GM12875 (cell line): ENCODE data around the gene AHDC1.
A peak's percentile ranks its signal among the peaks of the same experiment; 100 is the strongest.

ENCODE experiments used
- H3K4me3 ChIP-seq: one replicate; pipeline ENCODE4 v1.5.1; 2011; ENCODE audit warnings: low read depth, low read length, control low read depth
- TF ChIP-seq, protein P1 (sequence below): IDR thresholded peaks from 2 replicates; pipeline ENCODE4 v1.5.1; 2011; ENCODE audit warnings: low read depth, mild to moderate bottlenecking, control low read depth, inconsistent platforms, low read length, moderate library complexity, borderline replicate concordance; ENCODE audit not compliant: insufficient read depth

Gene AHDC1

DNA sequence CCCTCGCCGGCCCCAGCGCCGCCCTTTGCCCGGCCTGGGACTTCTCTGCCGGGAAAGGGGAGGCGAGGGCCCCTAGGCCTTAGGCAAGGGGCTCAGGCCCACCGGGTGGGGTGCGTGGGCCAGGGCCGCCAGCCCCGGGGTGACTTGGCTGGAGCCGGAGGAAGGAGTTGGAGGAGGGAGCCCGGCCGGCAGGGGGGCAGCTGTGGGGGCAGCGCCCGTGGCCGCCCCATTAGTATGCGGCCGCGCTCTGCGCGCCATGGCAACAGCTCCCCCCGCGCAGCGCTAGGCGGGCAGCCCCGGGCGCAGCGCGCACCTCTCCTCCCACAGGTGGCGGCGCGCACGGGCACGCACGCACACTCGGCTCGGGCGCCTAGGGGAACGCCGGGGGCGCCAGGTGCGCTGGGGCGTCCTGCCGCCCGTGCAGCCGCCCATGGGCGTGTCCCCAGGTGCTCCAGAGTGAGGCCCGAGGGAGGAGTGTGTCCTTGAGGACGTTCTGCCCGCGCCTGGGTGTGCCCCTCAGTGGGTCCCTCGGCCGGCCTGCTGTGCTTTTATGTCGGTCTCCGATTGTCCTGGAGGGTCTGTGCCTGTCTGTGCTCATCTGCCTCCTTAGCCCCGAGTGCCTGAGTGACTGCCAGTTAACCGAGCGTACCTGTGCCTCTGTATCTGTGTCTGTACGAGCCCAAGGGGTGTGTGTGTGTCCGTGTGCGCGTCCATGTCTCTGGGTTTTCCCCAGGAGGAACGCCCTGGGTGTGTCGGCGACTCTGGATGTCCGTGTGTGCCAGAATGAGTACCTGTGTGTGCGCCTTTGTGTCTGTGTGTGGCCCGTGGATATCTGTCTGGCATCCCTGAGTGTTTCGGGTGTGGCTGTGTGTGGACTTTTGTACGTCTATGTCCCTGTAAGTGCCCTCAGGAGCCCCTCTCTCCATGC lies 75.8 kb downstream of the AHDC1 start:
- peak overlapping the region; percentile 38 for H3K4me3 ChIP-seq
- TF ChIP-seq, protein P1, sequence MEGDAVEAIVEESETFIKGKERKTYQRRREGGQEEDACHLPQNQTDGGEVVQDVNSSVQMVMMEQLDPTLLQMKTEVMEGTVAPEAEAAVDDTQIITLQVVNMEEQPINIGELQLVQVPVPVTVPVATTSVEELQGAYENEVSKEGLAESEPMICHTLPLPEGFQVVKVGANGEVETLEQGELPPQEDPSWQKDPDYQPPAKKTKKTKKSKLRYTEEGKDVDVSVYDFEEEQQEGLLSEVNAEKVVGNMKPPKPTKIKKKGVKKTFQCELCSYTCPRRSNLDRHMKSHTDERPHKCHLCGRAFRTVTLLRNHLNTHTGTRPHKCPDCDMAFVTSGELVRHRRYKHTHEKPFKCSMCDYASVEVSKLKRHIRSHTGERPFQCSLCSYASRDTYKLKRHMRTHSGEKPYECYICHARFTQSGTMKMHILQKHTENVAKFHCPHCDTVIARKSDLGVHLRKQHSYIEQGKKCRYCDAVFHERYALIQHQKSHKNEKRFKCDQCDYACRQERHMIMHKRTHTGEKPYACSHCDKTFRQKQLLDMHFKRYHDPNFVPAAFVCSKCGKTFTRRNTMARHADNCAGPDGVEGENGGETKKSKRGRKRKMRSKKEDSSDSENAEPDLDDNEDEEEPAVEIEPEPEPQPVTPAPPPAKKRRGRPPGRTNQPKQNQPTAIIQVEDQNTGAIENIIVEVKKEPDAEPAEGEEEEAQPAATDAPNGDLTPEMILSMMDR, result 0 out of 2 replicates have a peak, but pooled peaks have one; percentile 0

GRCh38 chr1:27527223-27527889 lies 76.6 kb downstream of the AHDC1 start:
- TF ChIP-seq, protein P1, result no peak
- H3K4me3 ChIP-seq, result no peak overlapping the region

GRCh38 chr1:27526569-27527222 lies 77.2 kb downstream of the AHDC1 start:
- TF ChIP-seq, protein P1, result no peak
- H3K4me3 ChIP-seq, result no peak overlapping the region

GRCh38 chr1:27525296-27526272 lies 78.4 kb downstream of the AHDC1 start:
- TF ChIP-seq, protein P1, result no peak
- H3K4me3 ChIP-seq, result peak overlapping the region; percentile 26

DNA sequence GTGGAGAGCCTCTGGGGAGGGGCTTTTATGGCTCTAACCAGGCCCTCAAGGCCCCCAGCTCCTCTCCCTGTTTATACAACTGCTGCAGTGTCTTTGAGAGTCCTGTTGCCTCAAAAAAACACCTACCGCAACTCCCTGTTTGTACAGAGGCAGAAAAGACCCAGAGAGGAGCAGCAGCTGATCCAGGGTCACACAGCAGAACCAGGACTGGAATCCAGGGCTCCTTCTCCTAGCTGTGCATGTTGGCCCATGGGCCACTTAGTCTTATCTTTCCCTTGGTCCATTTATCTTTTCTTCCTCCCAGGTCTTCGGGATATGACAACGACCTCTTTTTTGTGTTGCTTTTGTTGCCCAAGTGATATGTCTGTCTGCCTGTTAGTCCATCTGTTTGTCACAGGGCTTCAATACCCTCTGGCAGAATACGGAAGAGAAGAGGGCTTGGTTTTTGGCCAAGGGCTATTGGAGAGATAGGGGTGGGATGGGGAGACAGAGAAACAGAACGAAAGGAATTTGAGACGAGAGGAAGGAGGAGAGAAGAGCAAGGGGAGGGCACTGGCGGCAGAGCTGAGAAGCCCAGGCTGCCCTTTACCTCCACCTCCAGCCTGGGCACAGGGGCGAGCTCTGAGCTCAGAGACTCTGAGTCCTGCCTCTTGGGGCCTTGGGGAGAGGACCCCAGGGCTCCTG lies 80.5 kb downstream of the AHDC1 start:
- no peak overlapping the region for H3K4me3 ChIP-seq
- TF ChIP-seq, protein P1, result no peak
